ENCODE data around the gene AIDA. TPM values are rescaled to one million over a fixed set of nuclear protein-coding genes. Genes with fewer than 3 reads are reported as not detected.

The AIDA gene
- polyA plus RNA-seq, 3 donors = 10.0 to 11.7 (median 11.7) TPM

DNA sequence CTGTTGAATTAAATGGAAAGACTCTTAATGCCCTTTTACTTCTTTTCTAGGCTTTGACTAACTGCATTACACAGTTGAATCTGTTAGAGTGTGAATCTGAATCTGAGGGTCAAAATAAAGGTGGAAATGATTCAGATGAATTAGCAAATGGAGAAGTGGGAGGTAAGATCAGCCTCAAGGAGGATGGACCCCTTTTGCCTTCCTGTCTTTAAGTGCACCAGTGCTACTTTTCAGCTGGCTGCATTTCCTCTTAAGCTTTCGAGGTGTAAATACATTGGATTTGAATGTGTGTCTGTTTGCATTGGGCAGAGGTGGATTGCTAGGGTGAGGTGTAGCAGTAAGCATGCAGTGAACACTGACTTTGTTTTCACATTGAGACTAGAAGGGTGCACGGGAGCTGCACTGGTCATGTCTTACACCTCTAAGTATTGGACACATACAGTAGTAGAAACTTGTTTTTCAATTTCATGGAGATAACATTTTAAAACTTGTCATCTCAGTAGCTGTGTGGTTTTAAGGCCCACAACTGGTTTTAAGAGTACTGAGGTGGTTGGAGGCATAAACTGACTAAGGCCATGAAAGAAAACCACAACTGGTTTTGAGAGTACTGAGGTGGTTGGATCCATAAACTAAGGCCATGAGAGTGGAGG lies 59.0 kb downstream of the AIDA start:
- no peaks in the 10 kb centered on the region for H3K27me3 Mint-ChIP-seq (ENCODE audit: low read depth in 3 of 3)
- Histone ChIP-seq H3K4me1 (ENCODE audit: control insufficient read depth in 1 of 2, insufficient read depth in 2 of 2, low read length in 2 of 2) (peaks cover 14 to 16% of the 10 kb centered on the region in 2 donors), H3K36me3 (replicated peaks in 1 of 2; ENCODE audit: control insufficient read depth in 1 of 2, insufficient read depth in 2 of 2, low read length in 2 of 2) (peaks cover 73 to 88% of the 10 kb centered on the region in 2 donors), H2AFZ (ENCODE audit: insufficient read depth, low read depth, low read length, poor library complexity, severe bottlenecking) (no peak overlapping the region), H3K27ac (ENCODE audit: low read depth in 1 of 2, low read length in 2 of 2) (peak overlapping the region in 1 of 2 donors; percentile 80), H3K9ac (ENCODE audit: insufficient read depth, low read length, poor library complexity, severe bottlenecking) (no peak overlapping the region), H3K79me2 (ENCODE audit: insufficient read depth, low read length) (peaks cover 4% of the 10 kb centered on the region), H4K20me1 (ENCODE audit: insufficient read depth, low read length) (no peaks in the 10 kb centered on the region), H3K27me3 (ENCODE audit: control insufficient read depth in 2 of 2, insufficient read depth in 2 of 2, low read length in 2 of 2) (no peaks in the 10 kb centered on the region), H3K9me3 (replicated peaks in 1 of 2; ENCODE audit: control insufficient read depth in 1 of 2, insufficient read depth in 1 of 2, low read length in 2 of 2) (no peaks in the 10 kb centered on the region), H3K4me3 (replicated peaks in 1 of 3; ENCODE audit: low read depth in 2 of 3, low read length in 3 of 3) (no peak overlapping the region), H3K4me2 (replicated peaks; ENCODE audit: extremely low read depth, low read length, poor library complexity, severe bottlenecking) (no peak overlapping the region)
- peaks cover 73 to 85% of the 10 kb centered on the region in 2 donors for H3K36me3 Mint-ChIP-seq
- peaks cover 14% of the 10 kb centered on the region for H3K4me1 Mint-ChIP-seq
- no peak overlapping the region for H3K4me3 Mint-ChIP-seq
- WGBS (ENCODE audit: insufficient coverage) = no CpG with 5 or more reads among the region's 2 CpGs
- DNase-seq = no peak
- intact Hi-C loops (cut with micrococcal nuclease) = no loop called here
- TF ChIP-seq, protein P1, sequence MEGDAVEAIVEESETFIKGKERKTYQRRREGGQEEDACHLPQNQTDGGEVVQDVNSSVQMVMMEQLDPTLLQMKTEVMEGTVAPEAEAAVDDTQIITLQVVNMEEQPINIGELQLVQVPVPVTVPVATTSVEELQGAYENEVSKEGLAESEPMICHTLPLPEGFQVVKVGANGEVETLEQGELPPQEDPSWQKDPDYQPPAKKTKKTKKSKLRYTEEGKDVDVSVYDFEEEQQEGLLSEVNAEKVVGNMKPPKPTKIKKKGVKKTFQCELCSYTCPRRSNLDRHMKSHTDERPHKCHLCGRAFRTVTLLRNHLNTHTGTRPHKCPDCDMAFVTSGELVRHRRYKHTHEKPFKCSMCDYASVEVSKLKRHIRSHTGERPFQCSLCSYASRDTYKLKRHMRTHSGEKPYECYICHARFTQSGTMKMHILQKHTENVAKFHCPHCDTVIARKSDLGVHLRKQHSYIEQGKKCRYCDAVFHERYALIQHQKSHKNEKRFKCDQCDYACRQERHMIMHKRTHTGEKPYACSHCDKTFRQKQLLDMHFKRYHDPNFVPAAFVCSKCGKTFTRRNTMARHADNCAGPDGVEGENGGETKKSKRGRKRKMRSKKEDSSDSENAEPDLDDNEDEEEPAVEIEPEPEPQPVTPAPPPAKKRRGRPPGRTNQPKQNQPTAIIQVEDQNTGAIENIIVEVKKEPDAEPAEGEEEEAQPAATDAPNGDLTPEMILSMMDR (IDR thresholded peaks at IDR 0.05) = no peak
- H3K9me3 Mint-ChIP-seq = no peaks in the 10 kb centered on the region
- peak overlapping the region in 4 of 7 donors; percentile 24 to 71 (median 41) for H3K27ac Mint-ChIP-seq

DNA sequence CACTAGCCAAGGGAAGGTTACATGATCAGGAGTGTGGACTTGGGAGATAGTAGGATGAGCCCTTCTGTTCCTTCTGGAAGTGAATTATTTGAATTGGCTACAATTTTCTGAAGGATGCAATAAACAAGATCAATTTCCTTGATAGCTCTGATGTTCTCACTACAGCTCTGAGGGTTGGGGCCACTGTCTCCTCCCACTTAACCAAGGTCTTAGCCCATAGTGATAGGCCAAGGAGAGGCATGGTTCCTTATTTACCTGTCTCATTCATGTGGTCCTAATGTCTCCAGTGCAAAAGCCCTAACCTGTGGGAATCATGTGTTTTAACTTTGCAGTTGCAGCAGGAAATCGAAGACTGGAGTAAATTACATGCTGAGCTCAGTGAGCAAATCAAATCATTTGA lies 59.6 kb downstream of the AIDA start:
- intact Hi-C loops (cut with micrococcal nuclease) = no loop called here
- Mint-ChIP-seq H3K36me3 (peaks cover 71 to 85% of the 10 kb centered on the region in 2 donors), H3K27me3 (ENCODE audit: low read depth in 3 of 3) (no peaks in the 10 kb centered on the region), H3K4me3 (no peak overlapping the region), H3K4me1 (peaks cover 17% of the 10 kb centered on the region), H3K27ac (peak overlapping the region in 1 of 7 donors; percentile 47), H3K9me3 (no peaks in the 10 kb centered on the region)
- WGBS (ENCODE audit: insufficient coverage) = no CpG with 5 or more reads among the region's 1 CpG
- Histone ChIP-seq H3K27ac (ENCODE audit: low read depth in 1 of 2, low read length in 2 of 2) (peak overlapping the region in 1 of 2 donors; percentile 80), H4K20me1 (ENCODE audit: insufficient read depth, low read length) (no peaks in the 10 kb centered on the region), H3K9ac (ENCODE audit: insufficient read depth, low read length, poor library complexity, severe bottlenecking) (no peak overlapping the region), H3K36me3 (replicated peaks in 1 of 2; ENCODE audit: control insufficient read depth in 1 of 2, insufficient read depth in 2 of 2, low read length in 2 of 2) (peaks cover 70 to 87% of the 10 kb centered on the region in 2 donors), H2AFZ (ENCODE audit: insufficient read depth, low read depth, low read length, poor library complexity, severe bottlenecking) (no peak overlapping the region), H3K4me2 (replicated peaks; ENCODE audit: extremely low read depth, low read length, poor library complexity, severe bottlenecking) (no peak overlapping the region), H3K79me2 (ENCODE audit: insufficient read depth, low read length) (peaks cover 4% of the 10 kb centered on the region), H3K9me3 (replicated peaks in 1 of 2; ENCODE audit: control insufficient read depth in 1 of 2, insufficient read depth in 1 of 2, low read length in 2 of 2) (no peaks in the 10 kb centered on the region), H3K4me1 (ENCODE audit: control insufficient read depth in 1 of 2, insufficient read depth in 2 of 2, low read length in 2 of 2) (peaks cover 14 to 16% of the 10 kb centered on the region in 2 donors), H3K27me3 (ENCODE audit: control insufficient read depth in 2 of 2, insufficient read depth in 2 of 2, low read length in 2 of 2) (no peaks in the 10 kb centered on the region), H3K4me3 (replicated peaks in 1 of 3; ENCODE audit: low read depth in 2 of 3, low read length in 3 of 3) (no peak overlapping the region)
- TF ChIP-seq, protein P1 (IDR thresholded peaks at IDR 0.05) = no peak
- DNase-seq = no peak

Measured in CD14-positive monocyte (primary cell).